Measurements from ENCODE around the gene CLDN5. TPM values are rescaled to one million over a fixed set of nuclear protein-coding genes. Genes with fewer than 3 reads are reported as not detected.

CLDN5 gene, protein sequence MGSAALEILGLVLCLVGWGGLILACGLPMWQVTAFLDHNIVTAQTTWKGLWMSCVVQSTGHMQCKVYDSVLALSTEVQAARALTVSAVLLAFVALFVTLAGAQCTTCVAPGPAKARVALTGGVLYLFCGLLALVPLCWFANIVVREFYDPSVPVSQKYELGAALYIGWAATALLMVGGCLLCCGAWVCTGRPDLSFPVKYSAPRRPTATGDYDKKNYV
- total RNA-seq (2022; extraction: Qiagen RNA extraction), result not detected in 5 replicates

DNA sequence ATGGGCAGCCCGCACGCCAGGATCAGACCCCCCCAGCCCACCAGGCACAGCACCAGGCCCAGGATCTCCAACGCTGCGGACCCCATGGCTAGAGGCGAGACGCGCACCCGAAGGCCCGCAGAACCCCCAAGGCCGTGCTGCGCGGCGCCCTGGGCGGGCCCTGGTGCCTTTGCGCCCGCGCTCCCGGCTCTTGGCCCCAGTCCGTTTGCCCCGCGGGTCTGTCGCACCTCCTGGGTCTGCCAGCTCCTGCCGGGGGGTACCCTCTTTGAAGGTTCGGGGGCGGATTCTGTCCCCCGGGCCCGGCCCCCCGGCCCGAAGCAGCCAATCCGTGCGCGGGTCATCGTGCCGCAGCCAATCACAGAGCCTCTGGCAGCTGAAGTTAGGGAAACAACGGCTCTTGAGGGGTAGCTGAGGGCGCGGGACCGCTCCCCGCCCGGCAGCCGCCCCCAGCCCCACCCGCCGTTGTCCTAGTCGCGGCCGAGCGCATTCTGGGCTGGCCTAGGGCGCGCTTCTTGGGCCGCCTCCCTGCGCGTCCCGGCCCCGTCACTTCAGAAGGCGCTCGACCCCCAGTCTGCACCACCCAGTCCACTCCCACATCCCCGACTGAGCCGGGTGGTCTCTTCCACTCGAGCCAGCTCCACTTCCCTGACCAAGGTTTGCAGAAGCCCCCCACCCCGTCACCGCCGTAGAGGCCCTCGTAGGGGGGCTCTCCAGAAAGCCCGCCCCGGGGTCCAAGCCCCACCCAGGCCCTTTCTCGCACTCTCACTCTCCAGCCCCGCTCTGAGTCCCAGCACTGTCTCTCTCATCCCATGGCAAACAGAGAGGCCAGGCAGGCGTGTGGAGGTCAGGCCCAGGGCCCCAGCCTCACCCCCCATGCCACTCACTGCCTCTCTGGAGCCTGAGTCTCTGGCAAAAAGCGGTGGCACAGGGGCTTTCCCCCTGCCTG is at the start of gene CLDN5:
CLDN5 (minus strand) TSS at position 241 of the 946 bp plus-strand sequence; CDS start at position 86, 155 bp downstream.

DNA sequence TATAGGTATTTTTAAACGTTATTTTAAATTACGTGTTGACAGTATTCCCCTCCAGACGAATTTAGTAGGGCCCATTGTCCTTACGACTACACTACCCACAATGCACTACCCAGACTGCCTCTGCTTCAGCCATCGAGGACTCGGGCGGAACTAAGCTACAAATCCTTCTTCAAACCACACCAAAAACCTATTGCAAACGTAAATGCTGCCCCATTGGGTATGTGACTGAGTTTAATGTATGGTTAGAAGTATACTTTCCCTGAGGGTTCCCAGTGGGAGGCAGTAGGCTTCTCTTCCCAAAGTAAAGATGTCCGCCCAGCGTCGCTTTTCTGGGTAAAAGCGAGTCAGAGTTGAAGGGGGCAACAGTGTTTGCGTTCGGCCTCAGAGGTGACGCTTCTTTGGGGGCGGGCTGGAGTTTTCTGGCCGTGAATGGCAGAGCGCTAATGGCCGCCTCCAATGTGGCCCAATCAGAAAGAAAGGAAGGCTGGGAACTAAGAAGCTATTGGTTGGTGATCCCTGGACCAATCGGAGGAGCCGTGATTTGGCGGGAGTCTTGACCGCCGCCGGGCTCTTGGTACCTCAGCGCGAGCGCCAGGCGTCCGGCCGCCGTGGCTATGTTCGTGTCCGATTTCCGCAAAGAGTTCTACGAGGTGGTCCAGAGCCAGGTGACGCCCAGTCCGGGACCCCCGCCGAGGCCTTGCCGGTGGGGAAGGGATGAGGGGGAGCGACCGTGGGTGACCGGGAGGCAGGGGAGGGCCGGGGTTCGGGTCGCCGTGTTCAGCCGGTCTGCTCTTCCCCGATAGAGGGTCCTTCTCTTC is 44.6 kb downstream of the CLDN5 start, which contains the start of gene CDC45:
CDC45 (plus strand) TSS at position 566 of the 818 bp plus-strand sequence; CDS start at position 615, 49 bp downstream.

DNA sequence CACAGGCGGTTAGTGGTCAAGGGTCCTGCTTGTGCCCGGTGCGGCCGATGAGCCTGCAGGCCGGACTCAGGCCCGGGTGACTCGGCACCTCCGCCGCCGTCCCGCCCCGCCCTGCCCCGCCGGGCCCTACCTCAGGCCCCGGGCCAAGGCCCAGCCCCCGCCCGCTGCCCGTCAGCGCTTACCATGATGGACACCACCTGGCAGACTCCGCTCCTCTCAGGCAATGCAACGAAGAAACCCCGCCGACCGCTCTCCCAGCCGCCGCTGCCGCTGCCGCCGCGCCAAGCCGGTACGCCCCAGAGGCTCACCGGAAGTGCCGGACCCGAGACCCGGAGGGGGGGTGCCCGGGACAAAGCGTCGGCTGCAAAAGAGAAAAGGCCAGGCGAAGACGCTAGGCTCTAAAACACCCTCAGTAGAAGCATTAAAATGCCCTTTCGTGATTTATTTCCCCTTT is 45.3 kb downstream of the CLDN5 start, which contains the start of gene UFD1:
UFD1 (minus strand) TSS at position 293 of the 454 bp plus-strand sequence; CDS start at position 185, 108 bp downstream.

Other genes with a start within 250 kb of the CLDN5 start
- 3.8 to 5.1 TPM (median 4.7 TPM) in 5 replicates for gene CLTCL1, start 232.7 kb downstream of the CLDN5 start, total RNA-seq (2022; extraction: Qiagen RNA extraction)
- gene HIRA, start 92.7 kb downstream of the CLDN5 start, total RNA-seq (2022; extraction: Qiagen RNA extraction), result 22.3 to 23.7 TPM (median 23.2 TPM) in 5 replicates
- gene MRPL40, start 91.9 kb downstream of the CLDN5 start, total RNA-seq (2022; extraction: Qiagen RNA extraction), result 36.5 to 55.1 TPM (median 48.0 TPM) in 5 replicates
- 11.9 to 15.2 TPM (median 14.5 TPM) in 5 replicates for gene C22orf39, start 76.7 kb downstream of the CLDN5 start, total RNA-seq (2022; extraction: Qiagen RNA extraction)
- gene UFD1, start 45.2 kb downstream of the CLDN5 start, total RNA-seq (2022; extraction: Qiagen RNA extraction), result 94.4 to 105 TPM (median 95.8 TPM) in 5 replicates
- gene CDC45, start 44.5 kb downstream of the CLDN5 start, total RNA-seq (2022; extraction: Qiagen RNA extraction), result 22.7 to 29.4 TPM (median 24.5 TPM) in 5 replicates
- 8.3 to 11.2 TPM (median 10.4 TPM) in 5 replicates for gene SEPTIN5, start 190.1 kb upstream of the CLDN5 start, total RNA-seq (2022; extraction: Qiagen RNA extraction)
- 0.64 to 2.1 TPM (median 1.7 TPM) in 5 replicates for gene GP1BB, start 199.1 kb upstream of the CLDN5 start, total RNA-seq (2022; extraction: Qiagen RNA extraction)
- gene TBX1, start 236.4 kb upstream of the CLDN5 start, total RNA-seq (2022; extraction: Qiagen RNA extraction), result 2.7 to 4.7 TPM (median 4.0 TPM) in 5 replicates

All from A549 treated with Hydrocortisone at 1 μM for 4 hours (cell line).